B cell (primary cell): ENCODE data around the gene PPP2R3A.

Experiments
- CTCF ChIP-seq: fragments of 200-600 bp; IDR thresholded peaks from one replicate; pipeline ENCODE4 v1.8.0; 2022; ENCODE audit warnings: antibody characterized with exemption, mild to moderate bottlenecking
- EZH2 ChIP-seq: IDR thresholded peaks from 2 replicates; pipeline ENCODE4 v1.6.1; 2012; ENCODE audit warnings: borderline replicate concordance, low read depth, mild to moderate bottlenecking, moderate library complexity, low read length; ENCODE audit not compliant: insufficient read depth, poor library complexity, severe bottlenecking

GRCh38 chr3:135982922-135983581 lies 17.5 kb downstream of the PPP2R3A start:
- TF ChIP-seq CTCF (no peak), EZH2 (no peak)
